K562 (cell line): ENCODE data around the gene VASH1. TPM values are rescaled to one million over a fixed set of nuclear protein-coding genes. Genes with fewer than 3 reads are reported as not detected.

Source experiments
- DNMT1 ChIP-seq: fragments of 450-650 bp; IDR thresholded peaks from 2 replicates; pipeline ENCODE4 v1.6.1; 2016; ENCODE audit warnings: antibody characterized with exemption, mild to moderate bottlenecking
- ETV1 ChIP-seq: fragments of 450-650 bp; conservative IDR thresholded peaks from 2 replicates; pipeline ENCODE4 v1.6.1; 2016; ENCODE audit warnings: missing genetic modification characterization, control low read depth, low read depth, missing compliant biosample characterization
- GTF2B ChIP-seq: IDR thresholded peaks from 2 replicates; pipeline ENCODE4 v1.6.1; 2011; ENCODE audit not compliant: insufficient read length; ENCODE audit errors: extremely low read depth
- PPARD ChIP-seq: fragments of 250-450 bp; sonication (Bioruptor Pico); IDR thresholded peaks from 2 replicates; pipeline ENCODE4 v1.8.0; 2022; ENCODE audit warnings: inconsistent platforms, mild to moderate bottlenecking, moderate library complexity
- RFX5 ChIP-seq: IDR thresholded peaks from 2 replicates; pipeline ENCODE4 v1.6.1; 2011; ENCODE audit warnings: low read depth, mild to moderate bottlenecking, improper control_type of control experiment, low read length
- ZNF395 ChIP-seq: fragments of 200-800 bp; sonication (Bioruptor generic); IDR thresholded peaks from 2 replicates; pipeline ENCODE4 v1.6.1; 2017; ENCODE audit warnings: missing genetic modification characterization, missing compliant biosample characterization
- ZNF592 ChIP-seq: fragments of 450-650 bp; IDR thresholded peaks from 2 replicates; pipeline ENCODE4 v1.6.1; 2017; ENCODE audit warnings: antibody characterized with exemption, mild to moderate bottlenecking
- polyA plus RNA-seq, 8 experiments: library from polyadenylated mRNA; depleted of rRNA in 4 of 8; stranded (reverse) in 5 of 8; unstranded in 3 of 8; fragments of >200 nt; fragmentation: Nextera tagmentation in 2 of 8; fragmentation: Illumina TruSeq in 1 of 8; extraction: Ambion mirVana in 2 of 8; extraction: Trizol in 1 of 8; gene quantifications; 2 replicates each; pipeline versions ENCODE4 v1.2.1 to v1.2.3, GENCODE V29; 2011 to 2014; ENCODE audit warnings: inconsistent platforms in 1 of 8, missing spikeins in 1 of 8
- total RNA-seq, 7 experiments: library from RNA; depleted of rRNA in 6 of 7; stranded (reverse); fragments of >200 nt in 6 of 7; fragmentation: Illumina TruSeq in 2 of 7; extraction: Trizol in 2 of 7; gene quantifications; 2 replicates each; pipeline versions ENCODE4 v1.2.1 to v1.2.3, GENCODE V29; 2011 to 2021; ENCODE audit warnings: low replicate concordance in 1 of 7
- TF ChIP-seq, protein P1 (sequence below), 2 experiments: IDR thresholded peaks; 2 replicates each; pipeline ENCODE4 v1.6.1; 2011; ENCODE audit warnings: borderline replicate concordance in 1 of 2, control low read depth in 1 of 2, low read depth in 1 of 2, low read length in 1 of 2, mild to moderate bottlenecking in 1 of 2, mixed read lengths in 1 of 2, moderate library complexity in 1 of 2; ENCODE audit not compliant: insufficient read depth in 1 of 2, insufficient read length in 1 of 2, poor library complexity in 1 of 2, severe bottlenecking in 1 of 2; ENCODE audit errors: extremely low read depth in 1 of 2

Gene VASH1
- total and polyA plus RNA-seq, 9 of the 15 experiments (the other 6 are each of a cell fraction or from before 2014, with no cell fraction given), result 0.01 to 0.43 (median 0.13) TPM; not detected in 1

GRCh38 chr14:76782885-76783566 is 21.8 kb downstream of the VASH1 start (continued):
- TF ChIP-seq, protein P1, sequence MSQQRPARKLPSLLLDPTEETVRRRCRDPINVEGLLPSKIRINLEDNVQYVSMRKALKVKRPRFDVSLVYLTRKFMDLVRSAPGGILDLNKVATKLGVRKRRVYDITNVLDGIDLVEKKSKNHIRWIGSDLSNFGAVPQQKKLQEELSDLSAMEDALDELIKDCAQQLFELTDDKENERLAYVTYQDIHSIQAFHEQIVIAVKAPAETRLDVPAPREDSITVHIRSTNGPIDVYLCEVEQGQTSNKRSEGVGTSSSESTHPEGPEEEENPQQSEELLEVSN (IDR thresholded peaks at IDR 0.05; ENCODE audit: borderline replicate concordance in 1 of 2, extremely low read depth in 1 of 2, insufficient read depth in 1 of 2, insufficient read length in 1 of 2, low read depth in 1 of 2, low read length in 1 of 2, poor library complexity in 1 of 2, severe bottlenecking in 1 of 2), result no peak
- TF ChIP-seq ZNF395 (CRISPR knock-in tag) (no peak), DNMT1 (no peak), GTF2B (no peak), ZNF592 (no peak), PPARD (CRISPR knock-in tag) (no peak), RFX5 (no peak), ETV1 (no peak)
- TF ChIP-seq, all 486 proteins: peak for 0
